Measurements from ENCODE around the gene PIK3IP1. TPM values are rescaled to one million over a fixed set of nuclear protein-coding genes. Genes with fewer than 3 reads are reported as not detected.

PIK3IP1 gene
- total RNA-seq, 1 donor from 2014 or later = 13.4 TPM

DNA sequence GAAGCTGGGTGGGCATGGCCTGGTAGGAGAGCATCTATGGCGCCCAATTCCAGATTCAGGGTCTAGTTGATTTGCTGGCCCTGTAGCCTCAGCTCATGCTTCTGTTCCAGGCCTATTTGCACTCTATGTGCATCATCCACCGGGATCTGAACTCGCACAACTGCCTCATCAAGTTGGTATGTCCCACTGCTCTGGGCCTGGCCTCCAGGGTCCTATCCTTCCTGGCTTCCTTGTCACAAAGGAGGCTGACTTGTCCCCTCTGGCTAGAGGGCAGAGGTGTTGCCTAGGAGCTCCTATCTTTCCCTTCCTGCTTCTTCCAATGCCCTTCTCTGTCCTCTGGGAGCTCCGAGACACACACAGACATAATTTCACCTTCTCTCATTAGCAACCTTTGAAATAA lies 21.3 kb downstream of the PIK3IP1 start:
- H3K27me3 Mint-ChIP-seq (ENCODE audit: unreplicated experiment) = peaks cover 14% of the 10 kb centered on the region
- no peak for DNase-seq (ENCODE audit: low spot score)
- peaks cover 38% of the 10 kb centered on the region for H3K4me1 Mint-ChIP-seq (ENCODE audit: unreplicated experiment)
- H3K9me3 Mint-ChIP-seq (ENCODE audit: unreplicated experiment) = no peaks in the 10 kb centered on the region
- peaks cover 81% of the 10 kb centered on the region for H3K36me3 Mint-ChIP-seq (ENCODE audit: low read depth, unreplicated experiment)
- no peak overlapping the region for H3K27ac Mint-ChIP-seq (ENCODE audit: unreplicated experiment)
- TF ChIP-seq, protein P1, sequence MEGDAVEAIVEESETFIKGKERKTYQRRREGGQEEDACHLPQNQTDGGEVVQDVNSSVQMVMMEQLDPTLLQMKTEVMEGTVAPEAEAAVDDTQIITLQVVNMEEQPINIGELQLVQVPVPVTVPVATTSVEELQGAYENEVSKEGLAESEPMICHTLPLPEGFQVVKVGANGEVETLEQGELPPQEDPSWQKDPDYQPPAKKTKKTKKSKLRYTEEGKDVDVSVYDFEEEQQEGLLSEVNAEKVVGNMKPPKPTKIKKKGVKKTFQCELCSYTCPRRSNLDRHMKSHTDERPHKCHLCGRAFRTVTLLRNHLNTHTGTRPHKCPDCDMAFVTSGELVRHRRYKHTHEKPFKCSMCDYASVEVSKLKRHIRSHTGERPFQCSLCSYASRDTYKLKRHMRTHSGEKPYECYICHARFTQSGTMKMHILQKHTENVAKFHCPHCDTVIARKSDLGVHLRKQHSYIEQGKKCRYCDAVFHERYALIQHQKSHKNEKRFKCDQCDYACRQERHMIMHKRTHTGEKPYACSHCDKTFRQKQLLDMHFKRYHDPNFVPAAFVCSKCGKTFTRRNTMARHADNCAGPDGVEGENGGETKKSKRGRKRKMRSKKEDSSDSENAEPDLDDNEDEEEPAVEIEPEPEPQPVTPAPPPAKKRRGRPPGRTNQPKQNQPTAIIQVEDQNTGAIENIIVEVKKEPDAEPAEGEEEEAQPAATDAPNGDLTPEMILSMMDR (IDR thresholded peaks at IDR 0.05; ENCODE audit: unreplicated experiment) = no peak
- H3K4me3 Mint-ChIP-seq (ENCODE audit: unreplicated experiment) = no peak overlapping the region

GRCh38 chr22:31269892-31270579 lies 22.3 kb downstream of the PIK3IP1 start:
- Mint-ChIP-seq H3K4me3 (ENCODE audit: unreplicated experiment) (peak overlapping the region; percentile 77), H3K4me1 (ENCODE audit: unreplicated experiment) (peaks cover 38% of the 10 kb centered on the region), H3K36me3 (ENCODE audit: low read depth, unreplicated experiment) (peaks cover 78% of the 10 kb centered on the region), H3K9me3 (ENCODE audit: unreplicated experiment) (no peaks in the 10 kb centered on the region), H3K27me3 (ENCODE audit: unreplicated experiment) (peaks cover 14% of the 10 kb centered on the region), H3K27ac (ENCODE audit: unreplicated experiment) (peak overlapping the region; percentile 50)
- DNase-seq (ENCODE audit: low spot score) = no peak
- TF ChIP-seq, protein P1 (IDR thresholded peaks at IDR 0.05; ENCODE audit: unreplicated experiment) = no peak

GRCh38 chr22:31268281-31268680 lies 24.0 kb downstream of the PIK3IP1 start:
- TF ChIP-seq, protein P1 (IDR thresholded peaks at IDR 0.05; ENCODE audit: unreplicated experiment) = no peak
- H3K4me1 Mint-ChIP-seq (ENCODE audit: unreplicated experiment) = peaks cover 38% of the 10 kb centered on the region
- peaks cover 68% of the 10 kb centered on the region for H3K36me3 Mint-ChIP-seq (ENCODE audit: low read depth, unreplicated experiment)

DNA sequence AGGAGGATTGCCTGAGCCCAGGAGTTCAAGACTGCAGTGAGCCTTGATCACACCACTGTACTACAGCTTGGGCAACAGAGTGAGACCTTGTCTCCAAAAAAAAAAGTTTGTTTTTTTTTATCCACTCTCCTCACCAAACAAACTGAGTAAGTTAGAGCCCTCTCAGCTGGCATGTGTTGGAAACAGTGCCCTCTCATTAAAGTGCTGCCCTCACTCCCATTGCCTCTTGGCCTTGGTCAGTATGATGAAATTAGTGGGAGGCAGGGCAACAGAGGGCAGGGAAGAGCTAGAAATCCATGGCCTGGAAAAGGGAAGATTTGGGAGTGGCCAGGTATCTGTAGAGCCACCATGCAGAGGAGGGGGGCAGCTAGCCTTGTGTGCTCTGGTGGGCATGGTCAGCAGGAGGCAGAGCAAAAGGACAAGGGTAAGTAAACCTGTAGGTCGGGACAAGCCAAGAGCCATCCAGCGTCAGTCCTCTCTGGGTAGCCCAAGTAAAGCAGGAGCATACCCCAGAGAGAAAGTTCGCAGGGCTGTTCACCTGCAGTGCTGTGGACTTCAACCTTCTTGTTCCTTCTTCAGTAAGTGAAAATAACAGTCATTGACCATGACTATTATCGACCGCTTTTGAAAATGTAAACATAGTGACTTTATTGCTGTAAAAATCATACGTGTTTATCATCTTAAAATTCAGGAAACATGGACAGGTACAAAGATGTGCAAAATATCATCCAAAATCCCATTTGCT lies 28.2 kb downstream of the PIK3IP1 start:
- Mint-ChIP-seq H3K36me3 (ENCODE audit: low read depth, unreplicated experiment) (peaks cover 69% of the 10 kb centered on the region), H3K9me3 (ENCODE audit: unreplicated experiment) (no peaks in the 10 kb centered on the region), H3K27ac (ENCODE audit: unreplicated experiment) (peak overlapping the region; percentile 54), H3K4me1 (ENCODE audit: unreplicated experiment) (peaks cover 20% of the 10 kb centered on the region), H3K27me3 (ENCODE audit: unreplicated experiment) (peaks cover 11% of the 10 kb centered on the region), H3K4me3 (ENCODE audit: unreplicated experiment) (peak overlapping the region; percentile 84)
- TF ChIP-seq, protein P1 (IDR thresholded peaks at IDR 0.05; ENCODE audit: unreplicated experiment) = no peak
- DNase-seq (ENCODE audit: low spot score) = no peak

More at GRCh38 chr22:31268281-31268680, 24.0 kb downstream of the PIK3IP1 start:
- H3K27ac Mint-ChIP-seq (ENCODE audit: unreplicated experiment) = no peak overlapping the region
- H3K9me3 Mint-ChIP-seq (ENCODE audit: unreplicated experiment) = no peaks in the 10 kb centered on the region
- DNase-seq (ENCODE audit: low spot score) = no peak
- H3K27me3 Mint-ChIP-seq (ENCODE audit: unreplicated experiment) = peaks cover 16% of the 10 kb centered on the region
- peak overlapping the region; percentile 65 for H3K4me3 Mint-ChIP-seq (ENCODE audit: unreplicated experiment)

Measured in endothelial cell (in vitro differentiated cells).